ENCODE data around the gene ARFGAP3.

ARFGAP3 gene

DNA sequence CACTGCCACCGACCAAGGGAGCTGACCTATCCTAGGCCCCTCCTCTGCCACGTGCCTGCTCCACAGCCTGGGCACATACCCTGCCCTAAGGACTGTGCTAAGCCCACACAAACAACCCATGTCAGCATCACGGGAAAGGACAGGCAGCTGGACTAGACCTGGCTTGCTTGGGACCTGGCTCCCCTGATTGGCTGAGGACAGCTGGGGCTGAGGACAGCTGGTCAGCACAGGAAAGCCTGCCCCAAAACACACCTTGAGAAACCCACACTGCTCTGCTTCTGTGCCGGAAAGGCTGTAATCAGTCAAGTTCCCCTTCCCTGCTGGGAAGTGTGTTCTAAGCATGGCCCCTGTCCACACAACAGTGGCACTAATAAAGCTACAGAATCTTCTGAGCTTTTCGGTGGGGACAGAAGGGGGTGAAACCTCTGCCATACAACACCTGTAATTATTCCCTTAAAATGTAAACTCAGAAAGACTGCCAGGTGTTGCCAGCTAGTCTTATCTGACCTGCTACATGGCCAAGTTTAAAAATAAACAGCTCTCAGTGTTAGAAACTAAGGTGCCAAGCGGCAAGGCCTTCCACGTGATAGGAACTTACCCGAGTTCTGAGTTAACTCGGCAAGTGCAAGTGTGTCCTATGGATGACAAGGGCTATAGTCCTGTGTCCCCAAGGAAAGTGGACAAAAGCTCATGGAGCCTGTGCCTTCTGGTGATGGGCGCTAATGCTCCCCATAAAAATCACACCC lies 35.7 kb upstream of the ARFGAP3 start:
- DNase-seq, result no peak
- no peaks in the 10 kb centered on the region for H3K27me3 ChIP-seq (replicated peaks)
- no peak overlapping the region for H3K4me3 ChIP-seq (ENCODE audit: low read depth, low read length)
- in situ Hi-C loops (cut with HindIII; ENCODE audit: low pct_ligation_motif_present, low sequenced_read_pairs), result loop anchor here (25.0 kb wide), 1 partner anchor 170 kb away; no protein-coding TSS in a partner anchor
- H3K27ac ChIP-seq, result no peak overlapping the region
- peaks cover 24% of the 10 kb centered on the region for H3K36me3 ChIP-seq (replicated peaks)
- no peak for TF ChIP-seq CTCF (IDR thresholded peaks at IDR 0.05; ENCODE audit: low read depth, low read length, missing control alignments)

- TF ChIP-seq CTCF (IDR thresholded peaks at IDR 0.05; ENCODE audit: low read depth, low read length, missing control alignments), result no peak
- Histone ChIP-seq H3K27me3 (replicated peaks) (no peaks in the 10 kb centered on the region), H3K36me3 (replicated peaks) (peaks cover 27% of the 10 kb centered on the region), H3K4me3 (ENCODE audit: low read depth, low read length) (no peak overlapping the region), H3K27ac (no peak overlapping the region)
- in situ Hi-C loops (cut with HindIII; ENCODE audit: low pct_ligation_motif_present, low sequenced_read_pairs), result loop anchor here (25.0 kb wide), 1 partner anchor 170 kb away; no protein-coding TSS in a partner anchor
- no peak for DNase-seq
Measured at GRCh38 chr22:42892156-42892555, 35.1 kb upstream of the ARFGAP3 start.

DNA sequence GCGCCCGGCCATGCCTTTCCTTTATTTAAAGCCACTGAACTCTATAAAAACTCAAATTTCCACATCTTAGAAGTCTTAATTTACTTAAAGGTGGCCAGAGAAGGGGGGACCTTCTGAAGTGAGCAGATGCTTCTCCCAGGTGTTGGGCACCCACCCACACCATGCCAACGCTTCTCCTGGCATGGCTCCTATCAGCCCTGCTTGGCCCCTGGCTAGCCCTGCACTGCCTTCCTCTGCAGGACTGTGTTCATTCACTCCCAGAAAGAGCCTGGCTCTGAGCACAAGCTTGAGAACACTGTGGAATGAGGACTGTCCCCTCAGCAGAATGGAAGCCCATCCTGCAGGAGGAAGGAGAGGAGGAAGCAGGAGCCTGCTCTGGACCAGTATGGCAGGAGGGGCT lies 34.6 kb upstream of the ARFGAP3 start:
- Histone ChIP-seq H3K36me3 (replicated peaks) (peaks cover 32% of the 10 kb centered on the region), H3K27me3 (replicated peaks) (no peaks in the 10 kb centered on the region), H3K4me3 (ENCODE audit: low read depth, low read length) (no peak overlapping the region), H3K27ac (no peak overlapping the region)
- TF ChIP-seq CTCF (IDR thresholded peaks at IDR 0.05; ENCODE audit: low read depth, low read length, missing control alignments), result no peak
- no peak for DNase-seq
- in situ Hi-C loops (cut with HindIII; ENCODE audit: low pct_ligation_motif_present, low sequenced_read_pairs), result loop anchor here (25.0 kb wide), 1 partner anchor 171 kb away; no protein-coding TSS in a partner anchor

GRCh38 chr22:42891008-42891407 lies 33.9 kb upstream of the ARFGAP3 start:
- Histone ChIP-seq H3K4me3 (ENCODE audit: low read depth, low read length) (no peak overlapping the region), H3K36me3 (replicated peaks) (peaks cover 32% of the 10 kb centered on the region), H3K27me3 (replicated peaks) (no peaks in the 10 kb centered on the region), H3K27ac (no peak overlapping the region)
- no peak for DNase-seq
- in situ Hi-C loops (cut with HindIII; ENCODE audit: low pct_ligation_motif_present, low sequenced_read_pairs), result loop anchor here (25.0 kb wide), 1 partner anchor 171 kb away; no protein-coding TSS in a partner anchor
- TF ChIP-seq CTCF (IDR thresholded peaks at IDR 0.05; ENCODE audit: low read depth, low read length, missing control alignments), result no peak

DNA sequence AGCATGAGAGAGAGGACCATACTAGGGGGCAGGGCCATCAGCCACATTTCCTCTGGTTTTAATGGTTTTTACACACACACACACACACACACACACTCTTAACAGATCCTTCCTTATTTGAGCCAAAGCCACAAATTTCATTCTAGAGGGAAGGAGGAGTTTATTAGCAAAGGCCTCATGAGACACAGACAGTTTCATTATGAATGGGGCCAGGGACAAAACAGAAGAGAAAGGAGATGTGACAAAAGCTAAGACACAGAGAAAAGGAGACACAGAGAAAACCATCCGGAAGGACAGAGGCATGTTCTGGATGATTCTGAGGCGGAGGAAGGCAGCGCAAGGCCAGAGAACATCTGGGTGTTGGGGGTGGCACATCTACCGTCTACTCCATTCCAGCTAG lies 32.2 kb upstream of the ARFGAP3 start:
- Histone ChIP-seq H3K27me3 (replicated peaks) (no peaks in the 10 kb centered on the region), H3K36me3 (replicated peaks) (peaks cover 33% of the 10 kb centered on the region), H3K27ac (no peak overlapping the region), H3K4me3 (ENCODE audit: low read depth, low read length) (no peak overlapping the region)
- no peak for TF ChIP-seq CTCF (IDR thresholded peaks at IDR 0.05; ENCODE audit: low read depth, low read length, missing control alignments)
- in situ Hi-C loops (cut with HindIII; ENCODE audit: low pct_ligation_motif_present, low sequenced_read_pairs), result loop anchor here (25.0 kb wide), 1 partner anchor 173 kb away; no protein-coding TSS in a partner anchor
- no peak for DNase-seq

All from brain microvascular endothelial cell (primary cell).